Liver (tissue), 9 donors: ENCODE data around the gene SUCLG2. TPM values are rescaled to one million over a fixed set of nuclear protein-coding genes. Genes with fewer than 3 reads are reported as not detected.

Experiments
- DNase-seq: peaks from one replicate; pipeline ENCODE4 v3.0.0-alpha.2; 2017; ENCODE audit warnings: low spot score
- H3K27ac ChIP-seq, 2 donors: one replicate each; pipeline ENCODE4 v1.7.0; 2013; ENCODE audit warnings: inconsistent platforms in 2 of 2, low read length in 2 of 2, control low read depth in 1 of 2, low read depth in 1 of 2, mild to moderate bottlenecking in 1 of 2
- H3K27me3 ChIP-seq, 4 donors: one replicate each; pipeline versions ENCODE4 v1.6.1 to v1.7.0; 2013; ENCODE audit warnings: low read length in 3 of 4, inconsistent platforms in 1 of 4, mild to moderate bottlenecking in 1 of 4, moderate library complexity in 1 of 4; ENCODE audit not compliant: control insufficient read depth in 4 of 4, insufficient read depth in 4 of 4
- H3K36me3 ChIP-seq, 4 donors: one replicate each; pipeline versions ENCODE4 v1.6.1 to v1.7.0; 2013; ENCODE audit warnings: low read length in 3 of 4, mild to moderate bottlenecking in 3 of 4, low read depth in 1 of 4, moderate library complexity in 1 of 4; ENCODE audit not compliant: control insufficient read depth in 4 of 4, insufficient read depth in 3 of 4
- H3K4me1 ChIP-seq, 4 donors: one replicate each; pipeline versions ENCODE4 v1.6.1 to v1.7.0; 2013; ENCODE audit warnings: low read length in 3 of 4, mild to moderate bottlenecking in 3 of 4, moderate library complexity in 1 of 4; ENCODE audit not compliant: control insufficient read depth in 4 of 4, insufficient read depth in 4 of 4
- H3K4me3 ChIP-seq, 3 donors: one replicate each; pipeline versions ENCODE4 v1.6.1 to v1.7.0; 2013; ENCODE audit warnings: low read length in 3 of 3, control low read depth in 1 of 3, low read depth in 1 of 3, mild to moderate bottlenecking in 1 of 3
- H3K9ac ChIP-seq, 2 donors: one replicate each; pipeline ENCODE4 v1.7.0; 2013; ENCODE audit warnings: low read length in 2 of 2, mild to moderate bottlenecking in 2 of 2, moderate library complexity in 2 of 2, control low read depth in 1 of 2, low read depth in 1 of 2
- H3K9me3 ChIP-seq, 4 donors: one replicate each; pipeline versions ENCODE4 v1.6.1 to v1.7.0; 2013; ENCODE audit warnings: low read length in 3 of 4; ENCODE audit not compliant: control insufficient read depth in 4 of 4
- EGR1 ChIP-seq, 2 donors: IDR thresholded peaks; 2 replicates each; pipeline ENCODE4 v1.6.1; 2016 to 2018; ENCODE audit warnings: antibody characterized with exemption in 2 of 2, low read depth in 2 of 2
- FOXA1 ChIP-seq: IDR thresholded peaks from 2 replicates; pipeline ENCODE4 v1.6.1; 2016; ENCODE audit warnings: antibody characterized with exemption
- FOXA2 ChIP-seq: IDR thresholded peaks from 2 replicates; pipeline ENCODE4 v1.6.1; 2016; ENCODE audit warnings: antibody characterized with exemption
- GABPA ChIP-seq, 2 donors: IDR thresholded peaks in 1 of 2; conservative IDR thresholded peaks in 1 of 2; 2 replicates each; pipeline ENCODE4 v1.6.1; 2016; ENCODE audit warnings: antibody characterized with exemption in 2 of 2, mild to moderate bottlenecking in 1 of 2, moderate library complexity in 1 of 2
- HNF4G ChIP-seq: IDR thresholded peaks from 2 replicates; pipeline ENCODE4 v1.6.1; 2016; ENCODE audit warnings: antibody characterized with exemption
- JUND ChIP-seq, 2 donors: IDR thresholded peaks; 2 replicates each; pipeline ENCODE4 v1.6.1; 2016; ENCODE audit warnings: antibody characterized with exemption in 2 of 2
- MAX ChIP-seq: IDR thresholded peaks from 2 replicates; pipeline ENCODE4 v1.6.1; 2016; ENCODE audit warnings: antibody characterized with exemption
- NR2F2 ChIP-seq: IDR thresholded peaks from 2 replicates; pipeline ENCODE4 v1.6.1; 2016; ENCODE audit warnings: antibody characterized with exemption
- RAD21 ChIP-seq, 2 donors: IDR thresholded peaks; 2 replicates each; pipeline ENCODE4 v1.6.1; 2016; ENCODE audit warnings: antibody characterized with exemption in 2 of 2, mild to moderate bottlenecking in 2 of 2
- REST ChIP-seq: IDR thresholded peaks from 2 replicates; pipeline ENCODE4 v1.6.1; 2016; ENCODE audit warnings: antibody characterized with exemption, mild to moderate bottlenecking
- TAF1 ChIP-seq: conservative IDR thresholded peaks from 2 replicates; pipeline ENCODE4 v1.6.1; 2016; ENCODE audit warnings: antibody characterized with exemption, mild to moderate bottlenecking
- YY1 ChIP-seq: IDR thresholded peaks from 2 replicates; pipeline ENCODE4 v1.6.1; 2016; ENCODE audit warnings: antibody characterized with exemption, mild to moderate bottlenecking
- WGBS: extraction: QIAGEN DNeasy Blood & Tissue Kit; methylation state at CpG from one replicate; pipeline ENCODE4 v1.1.7; 2013; 5-methylcytosine and 5-hydroxymethylcytosine counted together
- polyA plus RNA-seq, 2 donors: library from polyadenylated mRNA; stranded (reverse) in 1 of 2; unstranded in 1 of 2; fragments of 200-250 nt in 1 of 2; fragments of >200 nt in 1 of 2; fragmentation: Nextera tagmentation in 1 of 2; extraction: Ambion mirVana in 1 of 2; gene quantifications; one replicate each; pipeline versions ENCODE4 v1.2.1 to v1.2.3, GENCODE V29; 2013 to 2015
- total RNA-seq, 2 donors: library from RNA; depleted of rRNA; stranded (reverse); fragments of >200 nt; gene quantifications; one replicate each; pipeline ENCODE4 v1.2.3, GENCODE V29; 2014
- TF ChIP-seq, protein P1 (sequence below): IDR thresholded peaks from 2 replicates; pipeline ENCODE4 v1.6.1; 2016; ENCODE audit warnings: antibody characterized with exemption
- TF ChIP-seq, protein P2 (sequence below): fragments of 150-350 bp; IDR thresholded peaks from 2 replicates; pipeline ENCODE4 v1.5.1; 2017; ENCODE audit warnings: improper control_type of control experiment, low read depth, low read length; ENCODE audit not compliant: missing input control
- donor health status: healthy.
- donor health status: healthy.
- donor health status: healthy.
- donor health status: healthy.
- donor health status: healthy.

The SUCLG2 gene
- total and polyA plus RNA-seq, 4 donors, result 45.3 to 114 (median 92.8) TPM

- H3K4me3 ChIP-seq, result no peak overlapping the region
- no peak overlapping the region for H3K27ac ChIP-seq
- peak; percentile 44 for TF ChIP-seq YY1
- no peak for TF ChIP-seq GABPA (IDR thresholded peaks at IDR 0.05 in 1 of 2, conservative IDR thresholded peaks at IDR 0.05 in 1 of 2)
- TF ChIP-seq TAF1, result no peak
- peaks cover 0 to 2% (median 0%) of the 10 kb centered on the region in 4 donors for H3K9me3 ChIP-seq
- no peaks in the 10 kb centered on the region for H3K4me1 ChIP-seq
- no peaks in the 10 kb centered on the region for H3K27me3 ChIP-seq
- no peak overlapping the region for H3K9ac ChIP-seq
- peaks cover 0 to 2% (median 0%) of the 10 kb centered on the region in 4 donors for H3K36me3 ChIP-seq
- no peak for DNase-seq
- WGBS, result 90% methylated on average over 3 of the region's 3 CpGs
Observed at GRCh38 chr3:67437090-67437489, 217.3 kb downstream of the SUCLG2 start.

GRCh38 chr3:67433109-67433508 lies 221.3 kb downstream of the SUCLG2 start:
- Histone ChIP-seq H3K9me3 (no peaks in the 10 kb centered on the region), H3K27me3 (no peaks in the 10 kb centered on the region), H3K4me1 (no peaks in the 10 kb centered on the region), H3K36me3 (peaks cover 0 to 2% (median 0%) of the 10 kb centered on the region in 4 donors), H3K4me3 (no peak overlapping the region), H3K27ac (no peak overlapping the region), H3K9ac (no peak overlapping the region)
- 98% methylated on average over 4 of the region's 4 CpGs for WGBS
- DNase-seq, result no peak
- TF ChIP-seq FOXA1 (no peak), FOXA2 (no peak), MAX (no peak), EGR1 (IDR thresholded peaks at IDR 0.05; ENCODE audit: low read depth in 2 of 2) (no peak), HNF4G (no peak), NR2F2 (no peak), JUND (IDR thresholded peaks at IDR 0.05) (no peak), RAD21 (IDR thresholded peaks at IDR 0.05) (no peak), REST (no peak)
- TF ChIP-seq, protein P1, sequence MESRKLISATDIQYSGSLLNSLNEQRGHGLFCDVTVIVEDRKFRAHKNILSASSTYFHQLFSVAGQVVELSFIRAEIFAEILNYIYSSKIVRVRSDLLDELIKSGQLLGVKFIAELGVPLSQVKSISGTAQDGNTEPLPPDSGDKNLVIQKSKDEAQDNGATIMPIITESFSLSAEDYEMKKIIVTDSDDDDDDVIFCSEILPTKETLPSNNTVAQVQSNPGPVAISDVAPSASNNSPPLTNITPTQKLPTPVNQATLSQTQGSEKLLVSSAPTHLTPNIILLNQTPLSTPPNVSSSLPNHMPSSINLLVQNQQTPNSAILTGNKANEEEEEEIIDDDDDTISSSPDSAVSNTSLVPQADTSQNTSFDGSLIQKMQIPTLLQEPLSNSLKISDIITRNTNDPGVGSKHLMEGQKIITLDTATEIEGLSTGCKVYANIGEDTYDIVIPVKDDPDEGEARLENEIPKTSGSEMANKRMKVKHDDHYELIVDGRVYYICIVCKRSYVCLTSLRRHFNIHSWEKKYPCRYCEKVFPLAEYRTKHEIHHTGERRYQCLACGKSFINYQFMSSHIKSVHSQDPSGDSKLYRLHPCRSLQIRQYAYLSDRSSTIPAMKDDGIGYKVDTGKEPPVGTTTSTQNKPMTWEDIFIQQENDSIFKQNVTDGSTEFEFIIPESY, result no peak
- TF ChIP-seq, protein P2, sequence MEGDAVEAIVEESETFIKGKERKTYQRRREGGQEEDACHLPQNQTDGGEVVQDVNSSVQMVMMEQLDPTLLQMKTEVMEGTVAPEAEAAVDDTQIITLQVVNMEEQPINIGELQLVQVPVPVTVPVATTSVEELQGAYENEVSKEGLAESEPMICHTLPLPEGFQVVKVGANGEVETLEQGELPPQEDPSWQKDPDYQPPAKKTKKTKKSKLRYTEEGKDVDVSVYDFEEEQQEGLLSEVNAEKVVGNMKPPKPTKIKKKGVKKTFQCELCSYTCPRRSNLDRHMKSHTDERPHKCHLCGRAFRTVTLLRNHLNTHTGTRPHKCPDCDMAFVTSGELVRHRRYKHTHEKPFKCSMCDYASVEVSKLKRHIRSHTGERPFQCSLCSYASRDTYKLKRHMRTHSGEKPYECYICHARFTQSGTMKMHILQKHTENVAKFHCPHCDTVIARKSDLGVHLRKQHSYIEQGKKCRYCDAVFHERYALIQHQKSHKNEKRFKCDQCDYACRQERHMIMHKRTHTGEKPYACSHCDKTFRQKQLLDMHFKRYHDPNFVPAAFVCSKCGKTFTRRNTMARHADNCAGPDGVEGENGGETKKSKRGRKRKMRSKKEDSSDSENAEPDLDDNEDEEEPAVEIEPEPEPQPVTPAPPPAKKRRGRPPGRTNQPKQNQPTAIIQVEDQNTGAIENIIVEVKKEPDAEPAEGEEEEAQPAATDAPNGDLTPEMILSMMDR, result no peak
